Hepatocyte (in vitro differentiated cells): ENCODE data around the gene CYREN. TPM values are rescaled to one million over a fixed set of nuclear protein-coding genes. Genes with fewer than 3 reads are reported as not detected.

Experiments
- DNase-seq: peaks from one replicate; pipeline ENCODE4 v3.0.0-alpha.2; 2016; ENCODE audit warnings: low spot score
- H2AFZ ChIP-seq: fragments of 200-600 bp; sonication (generic); 2 replicates; pipeline ENCODE4 v1.6.0; 2016; ENCODE audit warnings: antibody characterized with exemption, mild to moderate bottlenecking
- H3K27ac ChIP-seq: fragments of 200-600 bp; sonication (generic); 2 replicates; pipeline ENCODE4 v1.5.1; 2016; ENCODE audit warnings: mild to moderate bottlenecking
- H3K27me3 ChIP-seq: fragments of 200-600 bp; sonication (generic); 2 replicates; pipeline ENCODE4 v1.6.1; 2016
- H3K36me3 ChIP-seq: fragments of 200-600 bp; sonication (generic); replicated peaks from 2 replicates; pipeline ENCODE4 v1.5.1; 2016; ENCODE audit warnings: low read depth; ENCODE audit not compliant: insufficient read depth
- H3K4me1 ChIP-seq: fragments of 200-600 bp; sonication (generic); 2 replicates; pipeline ENCODE4 v1.5.1; 2016; ENCODE audit warnings: mild to moderate bottlenecking, moderate library complexity; ENCODE audit not compliant: insufficient read depth
- H3K4me2 ChIP-seq: fragments of 200-600 bp; sonication (generic); 2 replicates; pipeline ENCODE4 v1.6.0; 2016
- H3K4me3 ChIP-seq: fragments of 200-600 bp; sonication (generic); 2 replicates; pipeline ENCODE4 v1.5.1; 2016; ENCODE audit warnings: mild to moderate bottlenecking
- H3K79me2 ChIP-seq: fragments of 200-600 bp; sonication (generic); 2 replicates; pipeline ENCODE4 v1.6.0; 2017; ENCODE audit warnings: mild to moderate bottlenecking
- H3K9me2 ChIP-seq: fragments of 200-600 bp; sonication (generic); replicated peaks from 2 replicates; pipeline ENCODE4 v1.6.0; 2017; ENCODE audit warnings: mild to moderate bottlenecking; ENCODE audit not compliant: insufficient read depth
- H3K9me3 ChIP-seq: fragments of 200-600 bp; sonication (generic); 2 replicates; pipeline ENCODE4 v1.5.1; 2016; ENCODE audit warnings: low read depth, mild to moderate bottlenecking
- H4K20me1 ChIP-seq: fragments of 200-600 bp; sonication (generic); 2 replicates; pipeline ENCODE4 v1.6.0; 2016; ENCODE audit warnings: mild to moderate bottlenecking; ENCODE audit not compliant: insufficient read depth, poor library complexity, severe bottlenecking
- CTCF ChIP-seq: fragments of 200-600 bp; sonication (generic); IDR thresholded peaks from 2 replicates; pipeline ENCODE4 v1.5.1; 2016; ENCODE audit warnings: antibody characterized with exemption, mild to moderate bottlenecking; ENCODE audit not compliant: poor library complexity
- EZH2 ChIP-seq: fragments of 200-600 bp; sonication (generic); IDR thresholded peaks from 2 replicates; pipeline ENCODE4 v1.6.1; 2016; ENCODE audit warnings: antibody characterized with exemption, mild to moderate bottlenecking, borderline replicate concordance
- EZH2phosphoT487 ChIP-seq: fragments of 200-600 bp; sonication (generic); IDR thresholded peaks from one replicate; pipeline ENCODE4 v1.6.1; 2018; ENCODE audit warnings: antibody characterized with exemption, mild to moderate bottlenecking, low read depth, moderate library complexity; ENCODE audit not compliant: unreplicated experiment, severe bottlenecking
- WGBS: methylation state at CpG from one replicate; pipeline ENCODE4 v1.1.6; 2016; ENCODE audit warnings: low lambda C conversion rate; ENCODE audit errors: missing lambda C conversion rate; 5-methylcytosine and 5-hydroxymethylcytosine counted together
- polyA plus RNA-seq: library from polyadenylated mRNA; unstranded; fragments of >200 nt; fragmentation: Nextera tagmentation; extraction: Ambion mirVana; gene quantifications from 2 replicates; pipeline ENCODE4 v1.2.1, GENCODE V29; 2016
- total RNA-seq: library from RNA; depleted of rRNA; stranded (reverse); fragments of >200 nt; gene quantifications from 2 replicates; pipeline ENCODE4 v1.2.3, GENCODE V29; 2014

Gene CYREN
- total and polyA plus RNA-seq, 2 experiments from 2014 or later: 43.2 to 45.2 TPM

DNA sequence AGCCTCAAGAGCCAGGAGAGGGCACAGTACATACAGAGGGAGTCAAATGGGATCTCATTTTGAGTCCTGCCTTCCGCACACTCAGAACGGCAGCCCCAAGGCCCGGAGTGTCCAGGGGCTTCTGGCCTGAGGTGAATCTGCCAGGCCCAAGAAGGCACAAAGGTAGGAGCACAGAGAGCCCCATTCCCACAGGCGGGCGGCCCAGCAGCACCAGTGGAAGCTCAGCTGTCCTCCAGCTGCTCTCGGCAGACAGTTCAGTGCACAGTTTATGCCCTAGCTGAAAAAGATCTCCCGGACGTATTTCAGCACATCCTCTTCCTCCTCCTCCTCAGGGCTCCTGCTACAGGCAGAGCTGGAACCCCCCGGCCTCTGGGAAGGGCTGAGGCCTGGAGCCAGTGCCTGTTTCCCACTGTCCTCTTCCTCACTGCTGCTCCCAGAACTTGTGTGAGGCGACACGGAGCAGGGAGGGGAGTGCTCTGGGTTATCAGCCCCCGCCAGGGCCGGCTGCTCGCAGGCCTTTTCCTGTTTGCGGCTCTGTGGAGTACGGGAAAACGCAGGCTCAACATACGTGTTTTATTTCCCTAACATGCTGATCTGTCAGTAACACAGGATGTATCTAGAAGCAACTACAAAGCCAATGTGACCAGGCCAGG, 4.0 kb downstream of the CYREN start:
- no peak overlapping the region for H3K27ac ChIP-seq
- H3K36me3 ChIP-seq: no peaks in the 10 kb centered on the region
- DNase-seq: no peak

GRCh38 chr7:135165862-135166261, 4.6 kb downstream of the CYREN start:
- Histone ChIP-seq H3K79me2 (peaks cover 19% of the 10 kb centered on the region), H3K9me2 (no peaks in the 10 kb centered on the region), H4K20me1 (no peaks in the 10 kb centered on the region), H3K36me3 (no peaks in the 10 kb centered on the region), H3K4me2 (no peak overlapping the region), H3K4me1 (peaks cover 23% of the 10 kb centered on the region), H3K27ac (no peak overlapping the region), H3K27me3 (no peaks in the 10 kb centered on the region), H2AFZ (no peak overlapping the region), H3K4me3 (no peak overlapping the region), H3K9me3 (no peaks in the 10 kb centered on the region)
- no peak for DNase-seq
- no peak for TF ChIP-seq CTCF
- no peak for TF ChIP-seq EZH2
- TF ChIP-seq EZH2phosphoT487: no peak
- 96% methylated on average over 4 of the region's 4 CpGs for WGBS

More for the DNA sequence above, 4.0 kb downstream of the CYREN start:
- Histone ChIP-seq H3K4me3 (no peak overlapping the region), H3K4me2 (no peak overlapping the region), H3K79me2 (peaks cover 19% of the 10 kb centered on the region), H3K27me3 (no peaks in the 10 kb centered on the region), H2AFZ (no peak overlapping the region), H3K4me1 (peaks cover 24% of the 10 kb centered on the region), H3K9me3 (no peaks in the 10 kb centered on the region), H3K9me2 (no peaks in the 10 kb centered on the region), H4K20me1 (no peaks in the 10 kb centered on the region)
- 96% methylated on average over 18 of the region's 18 CpGs for WGBS
- TF ChIP-seq CTCF (no peak), EZH2phosphoT487 (no peak), EZH2 (no peak)

- H2AFZ ChIP-seq: no peak overlapping the region
- TF ChIP-seq EZH2phosphoT487: no peak
- TF ChIP-seq EZH2: no peak
- TF ChIP-seq CTCF: no peak
- no peaks in the 10 kb centered on the region for H3K36me3 ChIP-seq
- no peaks in the 10 kb centered on the region for H3K27me3 ChIP-seq
- 98% methylated on average over 18 of the region's 18 CpGs for WGBS
- H3K79me2 ChIP-seq: peaks cover 13% of the 10 kb centered on the region
- DNase-seq: no peak
- no peak overlapping the region for H3K27ac ChIP-seq
- no peaks in the 10 kb centered on the region for H3K9me3 ChIP-seq
- H3K4me3 ChIP-seq: no peak overlapping the region
- H3K4me1 ChIP-seq: peaks cover 26% of the 10 kb centered on the region
- H3K4me2 ChIP-seq: no peak overlapping the region
- no peaks in the 10 kb centered on the region for H4K20me1 ChIP-seq
- no peaks in the 10 kb centered on the region for H3K9me2 ChIP-seq
Measured at GRCh38 chr7:135164357-135165061, 6.0 kb downstream of the CYREN start.
